ENCODE data around the gene THPO.

Gene THPO

GRCh38 chr3:184377882-184378445 is at the start of gene THPO:
THPO (minus strand) TSS chr3:184378207; CDS start chr3:184376259, 1,948 bp downstream.
- Histone ChIP-seq H3K9me3 (ENCODE audit: control insufficient read depth, insufficient read depth, low read length) (no peaks in the 10 kb centered on the region), H3K4me1 (ENCODE audit: control insufficient read depth, low read length) (peaks cover 6% of the 10 kb centered on the region; the same call in 1 of the 2 replicates), H3K27me3 (ENCODE audit: control insufficient read depth, low read length) (peaks cover 50% of the 10 kb centered on the region), H3K9me2 (replicated peaks; ENCODE audit: control insufficient read depth, low read length) (no peaks in the 10 kb centered on the region), H3K79me2 (ENCODE audit: control insufficient read depth, low read length) (no peaks in the 10 kb centered on the region), H3F3A (ENCODE audit: control insufficient read depth, insufficient read depth) (no peaks in the 10 kb centered on the region), H3K27ac (ENCODE audit: low read depth, low read length) (no peak within 1 kb of the TSS), H3K4me3 (ENCODE audit: low read length) (no peak within 1 kb of the TSS), H4K20me1 (ENCODE audit: control insufficient read depth, insufficient read depth, low read depth, low read length) (no peaks in the 10 kb centered on the region), H3K4me2 (ENCODE audit: low read length) (no peak within 1 kb of the TSS), H3K36me3 (ENCODE audit: control insufficient read depth, low read length) (no peaks in the 10 kb centered on the region)
- TF ChIP-seq CTCF (IDR thresholded peaks at IDR 0.05; ENCODE audit: low read depth, low read length, poor library complexity, severe bottlenecking) = no peak
- TF ChIP-seq EZH2phosphoT487 (IDR thresholded peaks at IDR 0.05; ENCODE audit: borderline replicate concordance, low read length) = no peak

DNA sequence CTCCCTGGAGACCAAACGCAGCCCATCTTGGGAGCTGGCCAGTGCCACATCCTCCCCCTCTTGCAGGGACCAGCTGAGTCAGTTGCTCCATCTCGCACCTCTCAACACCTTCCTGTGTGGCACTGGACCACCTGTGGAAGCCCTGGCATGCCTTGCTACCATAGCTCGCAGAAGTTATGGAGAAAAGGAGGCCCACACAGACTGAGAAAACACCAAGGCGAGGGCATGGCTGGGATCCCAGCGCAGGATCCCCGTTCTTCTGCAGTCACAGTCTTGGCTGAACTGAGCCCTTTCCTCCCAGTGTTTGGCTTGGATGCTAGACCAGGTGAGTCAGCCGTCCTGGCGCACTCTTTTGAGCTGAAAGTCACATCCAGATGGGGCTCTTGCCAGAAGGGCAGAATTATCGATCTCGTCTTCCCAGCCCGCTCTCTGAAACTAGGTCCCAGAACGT is 48.7 kb upstream of the THPO start:
- H3K4me1 ChIP-seq (ENCODE audit: control insufficient read depth, low read length) = peaks cover 4% of the 10 kb centered on the region
- no peaks in the 10 kb centered on the region; the same call in 1 of the 2 replicates for H3K9me3 ChIP-seq (ENCODE audit: control insufficient read depth, insufficient read depth, low read length)
- no peak overlapping the region for H3K4me2 ChIP-seq (ENCODE audit: low read length)
- H3K27ac ChIP-seq (ENCODE audit: low read depth, low read length) = no peak overlapping the region
- H3K4me3 ChIP-seq (ENCODE audit: low read length) = no peak overlapping the region
- no peaks in the 10 kb centered on the region for H4K20me1 ChIP-seq (ENCODE audit: control insufficient read depth, insufficient read depth, low read depth, low read length)
- no peaks in the 10 kb centered on the region for H3K79me2 ChIP-seq (ENCODE audit: control insufficient read depth, low read length)
- H3K9me2 ChIP-seq (replicated peaks; ENCODE audit: control insufficient read depth, low read length) = no peaks in the 10 kb centered on the region
- H3K27me3 ChIP-seq (ENCODE audit: control insufficient read depth, low read length) = peaks cover 7% of the 10 kb centered on the region; the same call in 1 of the 2 replicates
- H3K36me3 ChIP-seq (ENCODE audit: control insufficient read depth, low read length) = no peaks in the 10 kb centered on the region
- H3F3A ChIP-seq (ENCODE audit: control insufficient read depth, insufficient read depth) = peaks cover 3% of the 10 kb centered on the region; the same call in 1 of the 2 replicates
- no peak for TF ChIP-seq EZH2phosphoT487 (IDR thresholded peaks at IDR 0.05; ENCODE audit: borderline replicate concordance, low read length)
- TF ChIP-seq CTCF (IDR thresholded peaks at IDR 0.05; ENCODE audit: low read depth, low read length, poor library complexity, severe bottlenecking) = no peak

DNA sequence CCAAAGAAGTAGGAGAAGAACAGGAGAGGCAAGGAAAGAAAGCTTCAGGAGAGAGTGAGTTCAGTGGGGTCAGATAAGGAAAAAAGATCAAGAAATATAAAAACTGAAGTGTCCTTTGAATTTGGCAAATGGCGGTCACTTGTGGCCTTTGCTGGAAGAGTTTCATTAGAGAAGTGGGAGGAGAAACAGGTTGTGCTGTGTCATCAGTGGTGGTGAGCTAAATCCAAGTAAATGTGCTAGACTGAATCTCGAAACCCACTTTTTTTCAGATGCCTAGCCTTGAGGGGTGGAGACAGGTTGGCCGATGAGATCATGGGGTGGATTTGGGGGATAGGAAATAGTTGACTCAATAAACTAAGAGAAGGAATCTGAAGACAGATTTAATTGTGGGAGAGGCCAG is 45.6 kb upstream of the THPO start:
- Histone ChIP-seq H3K36me3 (ENCODE audit: control insufficient read depth, low read length) (no peaks in the 10 kb centered on the region), H3K9me3 (ENCODE audit: control insufficient read depth, insufficient read depth, low read length) (no peaks in the 10 kb centered on the region), H3K4me3 (ENCODE audit: low read length) (no peak overlapping the region), H3K4me2 (ENCODE audit: low read length) (no peak overlapping the region), H3K9me2 (replicated peaks; ENCODE audit: control insufficient read depth, low read length) (no peaks in the 10 kb centered on the region), H3K27me3 (ENCODE audit: control insufficient read depth, low read length) (peaks cover 6% of the 10 kb centered on the region; the same call in 1 of the 2 replicates), H3F3A (ENCODE audit: control insufficient read depth, insufficient read depth) (no peaks in the 10 kb centered on the region), H3K4me1 (ENCODE audit: control insufficient read depth, low read length) (no peaks in the 10 kb centered on the region), H4K20me1 (ENCODE audit: control insufficient read depth, insufficient read depth, low read depth, low read length) (no peaks in the 10 kb centered on the region), H3K79me2 (ENCODE audit: control insufficient read depth, low read length) (no peaks in the 10 kb centered on the region), H3K27ac (ENCODE audit: low read depth, low read length) (no peak overlapping the region)
- TF ChIP-seq EZH2phosphoT487 (IDR thresholded peaks at IDR 0.05; ENCODE audit: borderline replicate concordance, low read length) = no peak
- TF ChIP-seq CTCF (IDR thresholded peaks at IDR 0.05; ENCODE audit: low read depth, low read length, poor library complexity, severe bottlenecking) = no peak

All from DOHH2 (cell line).